Keratinocyte (primary cell): ENCODE measurements around the gene DNAI2. TPM values are rescaled to one million over a fixed set of nuclear protein-coding genes. Genes with fewer than 3 reads are reported as not detected.

Source experiments
- DNase-seq: peaks from one replicate; pipeline ENCODE4 v3.0.0-alpha.2; 2011; ENCODE audit warnings: low read depth, missing footprints, low spot score
- FAIRE-seq: peaks from 2 replicates; lab custom pipeline; 2011; peaks lifted over from hg19 to GRCh38; lab: Jason Lieb, UNC
- H2AFZ ChIP-seq: 2 replicates; pipeline ENCODE4 v1.6.0; 2012; ENCODE audit warnings: low read length, control low read depth, inconsistent platforms; ENCODE audit not compliant: control insufficient read depth
- H3K27ac ChIP-seq: 2 replicates; pipeline ENCODE4 v1.5.1; 2011; ENCODE audit warnings: low read length; ENCODE audit not compliant: control insufficient read depth, insufficient read depth
- H3K27me3 ChIP-seq: 3 replicates; pipeline ENCODE4 v1.6.0; 2011; ENCODE audit warnings: low read length; ENCODE audit not compliant: control insufficient read depth, insufficient read depth; ENCODE audit errors: extremely low read depth
- H3K36me3 ChIP-seq, 2 experiments: 2 replicates in 1 of 2; 3 replicates in 1 of 2; pipeline ENCODE4 v1.5.1; 2011; ENCODE audit warnings: low read length in 2 of 2, mild to moderate bottlenecking in 1 of 2; ENCODE audit not compliant: control insufficient read depth in 2 of 2, insufficient read depth in 2 of 2; ENCODE audit errors: extremely low read depth in 1 of 2
- H3K4me1 ChIP-seq: 3 replicates; pipeline ENCODE4 v1.5.1; 2011; ENCODE audit warnings: low read length; ENCODE audit not compliant: control insufficient read depth, insufficient read depth; ENCODE audit errors: extremely low read depth
- H3K4me2 ChIP-seq: 3 replicates; pipeline ENCODE4 v1.6.0; 2011; ENCODE audit warnings: low read depth, low read length; ENCODE audit not compliant: control insufficient read depth, insufficient read depth; ENCODE audit errors: extremely low read depth
- H3K4me3 ChIP-seq, 3 experiments: fragments of 200-600 bp in 1 of 3; sonication (generic) in 1 of 3; 2 replicates in 2 of 3; 3 replicates in 1 of 3; pipeline ENCODE4 v1.5.1; 2011 to 2016; ENCODE audit warnings: low read length in 3 of 3, mild to moderate bottlenecking in 3 of 3, control low read depth in 2 of 3, inconsistent platforms in 1 of 3, low read depth in 1 of 3, mixed read lengths in 1 of 3, mixed run types in 1 of 3, moderate library complexity in 1 of 3; ENCODE audit not compliant: control insufficient read depth in 2 of 3, insufficient read depth in 2 of 3; ENCODE audit errors: extremely low read depth in 1 of 3
- H3K79me2 ChIP-seq: 2 replicates; pipeline ENCODE4 v1.6.0; 2012; ENCODE audit warnings: low read length; ENCODE audit not compliant: control insufficient read depth, insufficient read depth
- H3K9ac ChIP-seq: 3 replicates; pipeline ENCODE4 v1.6.0; 2011; ENCODE audit warnings: low read length; ENCODE audit not compliant: control insufficient read depth, insufficient read depth; ENCODE audit errors: extremely low read depth
- H3K9me1 ChIP-seq: 3 replicates; pipeline ENCODE4 v1.6.0; 2011; ENCODE audit warnings: low read length; ENCODE audit not compliant: control insufficient read depth, insufficient read depth; ENCODE audit errors: extremely low read depth
- H3K9me3 ChIP-seq: 2 replicates; pipeline ENCODE4 v1.5.1; 2012; ENCODE audit warnings: low read depth, low read length; ENCODE audit not compliant: control insufficient read depth
- H4K20me1 ChIP-seq: 3 replicates; pipeline ENCODE4 v1.6.0; 2011; ENCODE audit warnings: low read length; ENCODE audit not compliant: control insufficient read depth, insufficient read depth; ENCODE audit errors: extremely low read depth
- CTCF ChIP-seq, 3 experiments: IDR thresholded peaks in 1 of 3; conservative IDR thresholded peaks in 1 of 3; optimal IDR thresholded peaks in 1 of 3; 2 replicates in 2 of 3; 3 replicates in 1 of 3; pipeline versions ENCODE3 to v1.5.1; 2011; ENCODE audit warnings: low read length in 3 of 3, mild to moderate bottlenecking in 3 of 3, moderate library complexity in 2 of 3, control low read depth in 1 of 3, inconsistent platforms in 1 of 3; ENCODE audit not compliant: insufficient read depth in 2 of 3; ENCODE audit errors: extremely low read depth in 1 of 3
- EZH2 ChIP-seq: IDR thresholded peaks from one replicate; pipeline ENCODE4 v1.6.1; 2012; ENCODE audit warnings: inconsistent platforms, mild to moderate bottlenecking, low read length, moderate library complexity
- dilution Hi-C: fragments of 300-500 bp; cut with MboI; formaldehyde crosslinking; loops from one replicate; pipeline ENCODE4 v1.7.0; 2020; ENCODE audit warnings: low sequenced_read_pairs; ENCODE audit not compliant: extremely low pct_ligation_motif_present
- polyA plus RNA-seq, 5 experiments: library from polyadenylated mRNA; depleted of rRNA in 3 of 5; stranded (reverse) in 3 of 5; stranded (forward) in 1 of 5; unstranded in 1 of 5; fragments of >200 nt; gene quantifications; 1 replicate in 1 of 5; 2 replicates in 3 of 5; 3 replicates in 1 of 5; pipeline versions ENCODE4 v1.2.1 to v1.2.3, GENCODE V29; 2011 to 2012; ENCODE audit warnings: missing spikeins in 2 of 5, low read depth in 1 of 5, low replicate concordance in 1 of 5

DNAI2 gene
- polyA plus RNA-seq, 1 donor (not counting 4 experiments of a cell fraction or from before 2014, with no cell fraction given) = not detected

GRCh38 chr17:74270333-74270732 lies 3.7 kb upstream of the DNAI2 start:
- Histone ChIP-seq H4K20me1 (no peaks in the 10 kb centered on the region), H2AFZ (no peak overlapping the region), H3K9me3 (no peaks in the 10 kb centered on the region), H3K4me2 (no peak overlapping the region), H3K27me3 (peaks cover 26% of the 10 kb centered on the region), H3K4me3 (no peak overlapping the region), H3K9me1 (no peaks in the 10 kb centered on the region), H3K9ac (no peak overlapping the region), H3K79me2 (no peaks in the 10 kb centered on the region), H3K27ac (no peak overlapping the region), H3K36me3 (no peaks in the 10 kb centered on the region), H3K4me1 (no peaks in the 10 kb centered on the region)
- DNase-seq (no peak), FAIRE-seq (no peak)
- TF ChIP-seq CTCF (optimal IDR thresholded peaks at IDR 0.05 in 1 of 3, IDR thresholded peaks at IDR 0.05 in 1 of 3, conservative IDR thresholded peaks at IDR 0.05 in 1 of 3; ENCODE audit: extremely low read depth in 1 of 3, insufficient read depth in 2 of 3, low read length in 3 of 3) = no peak
- TF ChIP-seq EZH2 = no peak
- dilution Hi-C loops = no loop called here

GRCh38 chr17:74271281-74271680 lies 2.8 kb upstream of the DNAI2 start:
- H3K27ac ChIP-seq = no peak overlapping the region
- no peaks in the 10 kb centered on the region for H3K9me3 ChIP-seq
- no peaks in the 10 kb centered on the region for H4K20me1 ChIP-seq
- dilution Hi-C loops = no loop called here
- no peaks in the 10 kb centered on the region for H3K4me1 ChIP-seq
- no peak overlapping the region for H3K9ac ChIP-seq
- no peaks in the 10 kb centered on the region for H3K79me2 ChIP-seq
- no peak for TF ChIP-seq EZH2
- TF ChIP-seq CTCF (optimal IDR thresholded peaks at IDR 0.05 in 1 of 3, IDR thresholded peaks at IDR 0.05 in 1 of 3, conservative IDR thresholded peaks at IDR 0.05 in 1 of 3; ENCODE audit: extremely low read depth in 1 of 3, insufficient read depth in 2 of 3, low read length in 3 of 3) = no peak
- no peak overlapping the region for H3K4me2 ChIP-seq
- FAIRE-seq (no peak), DNase-seq (no peak)
- peaks cover 36% of the 10 kb centered on the region for H3K27me3 ChIP-seq
- no peak overlapping the region for H2AFZ ChIP-seq
- H3K36me3 ChIP-seq = no peaks in the 10 kb centered on the region
- H3K4me3 ChIP-seq = no peak overlapping the region
- no peaks in the 10 kb centered on the region for H3K9me1 ChIP-seq
